Measurements from ENCODE around the gene NDST4. TPM values are rescaled to one million over a fixed set of nuclear protein-coding genes. Genes with fewer than 3 reads are reported as not detected.
"Not testable (repeated sequence)": the region's sequence is repeated elsewhere in the genome, so short reads cannot be mapped to it uniquely, and the experiment has no call there.

Gene NDST4
- total RNA-seq, 1 donor from 2014 or later: not detected

DNA sequence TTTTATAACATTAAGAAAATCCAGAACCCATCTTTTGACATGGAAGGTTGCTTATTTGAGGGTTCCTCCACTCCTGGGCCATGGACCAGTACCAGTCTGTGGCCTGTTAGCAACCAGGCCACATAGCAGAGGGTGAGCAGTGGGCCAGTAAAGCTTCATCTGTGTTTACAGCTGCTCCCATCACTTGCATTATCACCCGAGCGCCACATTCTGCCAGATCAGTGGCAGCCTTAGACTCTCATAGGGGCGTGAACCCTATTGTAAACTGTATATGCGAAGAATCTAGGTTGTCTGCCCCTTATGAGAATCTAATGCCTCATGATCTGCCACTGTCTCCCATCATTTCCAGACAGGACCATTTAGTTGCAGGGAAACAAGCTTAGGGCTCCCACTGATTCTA, 58.6 kb downstream of the NDST4 start:
- no peak for DNase-seq (ENCODE audit: low read depth in 2 of 2)

DNA sequence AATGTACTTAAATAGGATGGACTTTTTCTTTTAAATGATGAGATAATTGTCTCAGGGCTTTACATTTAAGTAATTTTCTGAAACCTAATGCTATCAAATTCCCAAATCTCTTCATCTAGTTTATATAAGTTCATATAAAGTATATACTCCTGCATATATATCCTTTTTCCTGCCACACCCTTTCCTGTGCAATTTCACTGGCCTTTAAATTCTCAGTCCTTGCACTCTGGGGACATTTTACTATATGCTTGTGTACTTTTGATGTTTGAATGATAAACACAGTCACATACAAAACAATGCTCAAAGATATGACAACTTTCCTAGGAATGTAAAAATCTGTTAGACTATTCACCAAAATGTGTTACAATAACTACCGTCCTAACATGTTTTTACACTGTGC, 60.1 kb downstream of the NDST4 start:
- no peak for DNase-seq (ENCODE audit: low read depth in 2 of 2)

DNA sequence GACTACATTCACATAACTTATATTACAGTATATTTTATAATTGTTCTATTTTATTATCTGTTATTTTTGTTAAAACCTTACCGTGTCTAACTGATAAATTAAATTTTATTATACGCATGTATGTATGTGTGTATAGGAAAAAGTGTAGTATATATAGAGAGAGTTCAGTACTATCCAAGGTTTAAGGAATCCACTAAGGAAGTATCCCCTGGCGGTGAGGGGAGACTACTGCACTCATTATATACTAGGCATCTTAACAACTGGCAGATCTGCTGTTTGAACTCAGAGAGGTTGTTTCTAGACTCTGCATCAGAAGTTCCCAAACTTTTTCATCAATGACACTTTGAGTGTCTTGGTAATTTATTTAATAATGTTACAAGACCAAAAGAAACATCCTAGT, 70.9 kb downstream of the NDST4 start:
- DNase-seq (ENCODE audit: low read depth in 2 of 2): no peak

DNA sequence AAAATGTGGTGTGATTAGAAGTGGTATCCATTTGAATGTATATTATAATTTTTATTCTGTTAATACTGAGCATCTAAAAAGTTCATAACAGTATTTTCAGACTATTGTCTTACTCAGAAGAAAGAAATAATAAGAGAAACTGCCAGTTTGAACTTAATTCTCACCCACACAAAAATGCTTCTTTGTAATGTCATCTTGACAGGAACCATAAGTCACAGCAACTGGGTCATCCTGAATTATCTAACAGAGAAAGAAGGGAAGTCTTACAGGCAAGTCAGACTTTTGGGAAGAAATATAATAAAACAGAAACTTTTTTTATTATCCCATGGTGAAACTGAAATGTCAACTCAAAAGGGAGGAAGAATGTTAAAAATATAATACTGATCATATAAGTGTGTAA, 83.1 kb downstream of the NDST4 start:
- no peak for DNase-seq (ENCODE audit: low read depth in 2 of 2)

DNA sequence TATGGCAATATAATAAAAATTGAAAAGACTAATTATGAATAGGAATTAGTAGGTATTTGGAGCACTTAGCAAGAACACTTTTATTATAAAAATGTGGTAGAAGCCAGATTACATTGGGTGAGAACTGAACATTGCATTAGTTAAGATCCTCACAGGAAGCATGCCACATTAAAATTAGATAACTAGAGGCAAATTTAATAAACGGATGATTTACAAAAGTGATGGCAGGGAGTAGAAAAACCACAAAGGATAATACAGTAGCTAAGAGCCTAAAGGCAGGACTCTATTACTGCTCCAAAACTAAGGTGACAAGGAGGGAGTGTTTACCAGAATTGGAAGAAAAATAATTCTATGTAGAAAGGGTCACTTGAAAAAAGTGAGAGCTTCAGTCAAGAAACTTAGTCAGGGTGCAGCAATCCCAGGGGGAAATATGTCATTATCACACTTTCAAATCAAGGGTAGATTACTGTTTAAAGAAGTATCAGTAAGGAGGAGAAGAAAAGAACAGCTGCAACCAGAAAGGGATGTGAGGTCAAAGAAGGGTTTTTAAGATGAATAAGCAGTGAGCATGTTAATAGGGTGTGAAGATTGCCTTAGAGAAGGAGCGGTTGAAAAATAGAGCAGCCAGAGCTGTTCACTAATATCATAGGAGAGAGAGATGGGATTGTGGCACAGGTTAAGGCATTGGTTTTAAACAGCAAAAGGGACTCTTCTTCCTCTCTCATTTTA, 84.6 kb downstream of the NDST4 start:
- DNase-seq (ENCODE audit: low read depth in 2 of 2): no peak

DNA sequence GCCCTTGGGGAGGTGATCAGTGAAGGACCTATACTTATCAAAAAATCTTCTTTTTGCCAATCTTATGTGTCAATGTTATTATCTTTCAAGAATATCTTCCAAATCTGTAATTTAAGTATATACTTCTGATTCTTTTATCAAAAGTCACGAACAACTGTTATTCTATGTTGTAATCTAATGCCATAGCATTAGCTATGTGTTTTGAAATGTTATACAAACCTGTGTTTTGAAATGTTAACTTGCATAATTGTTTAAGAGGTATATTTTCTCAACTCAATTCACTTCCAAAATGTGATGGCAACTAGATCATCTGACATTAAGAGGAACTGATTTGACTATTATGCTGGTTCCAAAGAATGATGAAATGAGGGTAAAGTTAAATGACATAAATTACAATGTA, 113.5 kb downstream of the NDST4 start:
- DNase-seq (ENCODE audit: low read depth in 2 of 2): no peak

DNA sequence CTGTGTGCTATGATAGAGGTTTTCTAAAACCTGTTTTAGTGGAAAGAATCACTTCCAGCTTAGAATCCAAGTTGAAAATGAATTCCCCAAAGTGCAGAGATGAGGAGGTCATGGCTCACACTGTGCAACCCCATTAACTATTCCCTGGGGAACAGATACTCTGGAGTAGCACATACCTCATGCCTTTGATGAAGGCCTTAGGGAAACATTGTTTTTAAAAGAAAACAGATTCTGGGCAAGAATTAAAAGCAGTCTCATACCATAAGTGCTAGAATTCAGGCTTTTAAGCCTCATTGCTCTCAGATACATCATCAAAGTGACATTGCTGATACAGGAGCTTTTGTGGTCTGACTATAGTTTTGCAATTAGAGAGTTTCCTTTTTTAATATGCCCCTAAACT, 115.1 kb downstream of the NDST4 start:
- no peak for DNase-seq (ENCODE audit: low read depth in 2 of 2)

DNA sequence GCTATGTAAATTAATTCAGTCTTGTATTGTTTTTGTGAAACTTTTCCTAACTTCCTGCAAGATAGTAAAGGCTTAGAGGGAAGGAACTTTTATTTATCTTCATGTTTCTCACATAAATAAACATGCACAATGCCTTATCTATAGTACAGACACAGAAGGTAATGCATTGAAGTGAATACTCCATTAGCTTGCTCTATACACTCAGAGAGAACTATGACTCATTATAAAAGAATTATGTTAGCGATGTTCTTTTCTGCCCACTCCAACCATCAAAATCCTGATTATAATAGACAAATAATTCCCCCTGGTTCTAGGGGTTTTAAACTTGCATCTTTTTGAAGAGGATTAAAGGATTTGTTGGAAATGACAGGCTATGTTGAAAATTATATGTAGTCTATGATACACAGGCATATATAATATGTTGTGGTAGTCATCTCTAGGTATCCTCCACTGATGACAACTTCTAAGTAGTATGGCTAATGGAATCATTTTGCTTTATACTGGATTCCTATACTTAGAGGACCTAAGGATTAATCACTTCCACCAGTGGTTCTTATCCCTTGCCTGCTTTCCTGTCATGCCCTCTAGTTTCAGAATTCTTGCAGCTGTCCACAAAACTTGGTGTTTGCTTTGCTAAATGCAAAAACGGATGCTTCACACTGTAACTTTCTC, 115.7 kb downstream of the NDST4 start:
- no peak for DNase-seq (ENCODE audit: low read depth in 2 of 2)

DNA sequence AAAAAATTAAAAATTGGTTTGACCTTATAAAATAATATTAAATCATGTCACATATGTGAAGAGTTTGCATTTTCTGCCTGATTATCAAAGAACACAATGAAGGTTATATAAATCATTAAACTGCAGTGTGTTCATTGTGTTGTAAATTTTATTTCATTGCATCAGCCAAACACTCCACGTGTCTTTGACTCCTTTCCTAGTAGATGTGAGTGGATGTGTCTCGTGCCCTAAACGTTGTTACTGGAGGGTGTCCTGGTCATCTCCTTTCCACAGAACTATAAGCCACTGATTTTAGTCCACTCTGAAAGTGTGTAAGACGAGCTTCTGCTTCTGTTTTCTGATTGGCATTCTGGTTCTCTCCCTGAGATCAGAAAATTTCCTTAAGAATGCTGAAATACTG, 127.3 kb downstream of the NDST4 start:
- no peak for DNase-seq (ENCODE audit: low read depth in 2 of 2)

DNA sequence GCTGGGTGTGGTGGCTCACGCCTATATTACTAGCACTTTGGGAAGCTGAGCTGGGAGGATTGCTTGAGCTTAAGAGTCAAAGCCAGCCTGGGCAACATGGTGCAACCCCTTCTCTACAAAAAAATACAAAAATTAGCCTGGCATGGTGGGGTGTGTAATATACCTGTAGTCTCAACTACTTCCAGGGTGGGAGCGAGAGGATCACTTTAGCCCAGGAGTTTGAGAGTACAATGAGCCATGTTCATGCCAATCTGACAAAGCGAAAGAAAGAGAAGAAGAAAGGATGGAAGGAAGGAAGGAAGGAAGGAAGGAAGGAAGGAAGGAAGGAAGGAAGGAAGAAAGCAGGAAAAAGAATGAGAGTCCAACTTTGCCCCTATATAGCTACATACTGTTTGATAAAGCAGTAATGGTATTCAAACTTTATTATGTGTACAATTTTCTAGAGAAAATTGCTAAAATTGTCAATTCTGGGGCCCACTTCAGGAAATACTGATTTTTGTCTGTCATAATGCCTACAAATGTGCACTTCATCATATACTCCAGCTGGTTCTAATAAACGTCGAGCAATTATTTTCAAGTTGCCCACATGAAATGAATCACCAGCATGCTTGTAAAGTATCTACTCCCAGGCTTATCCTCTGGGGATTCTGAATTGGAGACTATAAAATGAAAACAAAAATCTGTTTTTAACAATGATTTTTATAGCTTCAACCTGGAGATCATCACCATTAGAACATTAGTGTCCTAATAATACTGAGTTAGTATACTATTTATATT, 132.3 kb downstream of the NDST4 start:
- no peak for DNase-seq (ENCODE audit: low read depth in 2 of 2)

DNA sequence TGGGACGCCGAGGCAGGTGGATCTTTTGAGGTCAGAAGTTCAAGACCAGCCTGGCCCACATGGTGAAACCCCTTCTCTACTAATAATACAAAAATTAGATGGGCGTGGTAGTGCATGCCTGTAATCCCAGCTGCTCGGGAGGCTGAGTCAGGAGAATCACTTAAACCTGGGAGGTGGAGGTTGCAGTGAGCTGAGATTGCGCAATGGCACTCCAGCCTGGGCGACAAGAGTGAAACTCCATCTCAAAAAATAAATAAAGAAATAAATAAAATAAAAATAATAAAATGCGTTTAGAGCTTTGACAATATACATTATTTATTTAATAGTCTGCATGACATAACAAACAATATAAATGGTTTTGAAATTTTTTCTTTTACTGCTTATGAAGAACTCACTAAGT, 133.0 kb downstream of the NDST4 start:
- DNase-seq (ENCODE audit: low read depth in 2 of 2): not testable (repeated sequence)

DNA sequence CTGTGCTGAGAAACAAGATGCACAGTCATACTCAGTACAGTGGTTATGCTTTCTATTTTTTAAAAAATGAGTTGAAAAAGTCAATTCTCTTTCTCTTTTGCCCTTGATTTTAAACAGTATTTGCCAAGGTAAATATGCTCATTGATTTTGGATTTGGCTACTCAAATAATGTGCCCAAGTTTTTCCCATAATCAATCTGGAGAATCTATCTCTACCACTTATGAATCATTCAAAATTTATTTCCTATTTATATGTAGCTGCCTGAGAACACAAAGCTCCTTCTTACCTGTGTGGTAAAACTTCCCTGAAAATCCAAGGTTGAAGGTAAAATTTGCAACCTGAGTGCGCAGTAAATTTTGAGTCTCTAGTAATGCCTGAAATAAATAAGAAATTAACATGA, 136.5 kb downstream of the NDST4 start:
- DNase-seq (ENCODE audit: low read depth in 2 of 2): no peak

DNA sequence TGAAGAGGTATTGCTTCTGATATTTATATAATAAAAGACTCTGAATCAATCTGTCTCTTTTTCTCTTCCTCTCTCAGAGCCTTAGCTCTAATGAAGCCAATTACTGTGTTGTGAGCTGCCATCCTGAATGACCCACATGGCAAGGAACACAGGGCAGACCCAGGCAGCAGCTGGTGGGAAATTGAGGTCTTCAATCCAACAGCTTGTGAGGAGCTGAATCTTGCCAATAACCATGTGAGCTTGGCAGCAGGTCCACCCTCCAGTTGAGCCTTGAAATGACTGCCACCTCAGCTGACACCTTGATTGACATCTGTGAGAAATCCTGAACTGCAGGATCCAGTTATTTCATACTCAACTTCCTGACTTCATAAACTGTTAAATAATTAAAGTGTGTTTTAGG, 149.4 kb downstream of the NDST4 start:
- DNase-seq (ENCODE audit: low read depth in 2 of 2): no peak

DNA sequence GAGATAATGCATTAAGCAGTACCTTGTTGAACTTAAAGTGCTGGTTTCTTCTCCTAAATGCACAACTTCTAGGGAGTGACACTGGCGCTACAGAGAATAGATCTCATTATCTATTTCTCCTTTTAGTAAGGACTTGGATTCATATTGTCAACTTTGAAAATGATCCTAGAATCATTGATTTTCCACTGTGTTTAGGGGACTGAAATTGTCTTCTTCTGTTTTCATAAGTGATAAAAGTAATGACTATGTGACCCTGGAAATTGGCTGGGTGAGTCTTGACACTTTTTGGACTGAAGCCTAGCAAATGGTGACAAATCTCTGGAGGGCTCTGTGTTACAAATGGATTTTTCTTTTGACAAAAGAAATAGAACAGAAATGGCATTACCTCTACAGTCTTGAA, 167.8 kb downstream of the NDST4 start:
- no peak for DNase-seq (ENCODE audit: low read depth in 2 of 2)

DNA sequence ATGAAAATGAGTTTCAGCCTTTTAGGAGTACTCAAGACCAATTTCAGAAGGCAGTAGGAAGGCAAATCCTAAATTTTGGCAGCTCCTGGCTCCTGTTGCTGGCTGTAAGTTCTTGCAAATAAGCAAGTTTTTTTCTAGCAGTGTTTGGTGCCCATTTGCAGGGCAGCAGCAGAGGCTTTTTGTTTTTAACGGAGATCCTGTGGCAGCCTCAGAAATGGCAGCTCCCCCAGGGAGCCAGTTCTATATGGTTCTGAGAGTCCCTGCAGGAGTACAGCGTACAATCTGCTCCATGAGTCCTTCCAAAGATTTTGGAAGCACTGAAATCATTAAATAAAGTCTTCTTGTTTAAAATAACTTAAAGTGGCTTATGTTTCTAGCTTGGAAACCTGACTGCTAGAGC, 171.9 kb downstream of the NDST4 start:
- DNase-seq (ENCODE audit: low read depth in 2 of 2): no peak

DNA sequence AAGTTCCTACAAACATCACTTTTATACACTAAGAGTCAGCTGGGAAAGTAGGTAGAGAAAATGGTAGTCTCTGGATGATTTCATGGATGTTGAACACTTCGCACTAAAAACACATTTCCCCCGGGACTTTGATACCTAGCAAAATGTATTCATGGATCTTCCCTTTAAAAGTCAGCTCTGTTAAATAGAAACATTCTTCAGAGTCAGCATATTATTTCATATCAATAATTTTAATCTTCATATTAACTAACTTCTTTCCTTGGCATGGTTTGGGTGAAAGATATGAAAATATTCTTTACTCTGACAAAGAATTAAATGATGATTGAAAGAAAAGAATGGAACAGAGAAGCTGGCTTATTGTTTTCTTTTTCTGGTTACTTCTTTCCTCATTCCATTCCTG, 185.5 kb downstream of the NDST4 start:
- DNase-seq (ENCODE audit: low read depth in 2 of 2): no peak

DNA sequence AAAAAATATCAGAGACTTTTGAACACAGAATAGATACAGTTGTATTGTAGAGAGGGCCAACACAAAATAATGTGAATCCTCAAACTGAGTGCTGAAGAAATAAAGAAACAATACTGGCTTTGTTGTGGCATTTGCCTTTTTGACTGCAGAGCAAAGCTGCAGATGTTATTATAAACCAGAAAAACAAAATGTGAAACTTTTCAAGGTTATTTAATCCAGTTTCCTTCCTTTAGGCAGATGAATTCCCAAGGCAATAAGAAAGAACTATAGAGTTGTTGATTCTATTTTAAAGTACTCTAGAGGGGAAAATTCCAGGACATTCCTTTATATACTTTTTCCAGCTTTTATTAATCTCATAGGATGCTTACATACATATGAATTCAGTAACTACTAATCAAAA, 186.8 kb downstream of the NDST4 start:
- DNase-seq (ENCODE audit: low read depth in 2 of 2): no peak

DNA sequence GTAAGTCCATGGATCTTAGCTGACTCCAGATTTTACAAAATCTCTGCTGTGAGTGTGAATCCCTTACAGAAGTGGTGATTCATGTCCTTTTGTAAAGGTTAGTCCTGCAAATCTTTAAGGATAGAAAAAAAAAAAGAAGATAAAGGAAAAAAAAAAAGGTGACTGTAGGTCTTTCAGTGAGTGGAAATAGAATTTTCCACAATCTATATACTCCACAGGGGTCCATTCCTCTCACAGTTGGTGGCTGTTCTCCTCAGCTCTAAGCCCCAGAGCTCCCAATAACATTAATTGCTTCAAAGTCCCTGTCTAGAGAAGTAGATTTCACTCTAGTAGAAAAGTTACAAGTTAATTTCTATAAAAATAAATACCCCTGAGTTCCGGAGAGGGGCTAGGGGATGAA, 189.1 kb downstream of the NDST4 start:
- DNase-seq (ENCODE audit: low read depth in 2 of 2): no peak

DNA sequence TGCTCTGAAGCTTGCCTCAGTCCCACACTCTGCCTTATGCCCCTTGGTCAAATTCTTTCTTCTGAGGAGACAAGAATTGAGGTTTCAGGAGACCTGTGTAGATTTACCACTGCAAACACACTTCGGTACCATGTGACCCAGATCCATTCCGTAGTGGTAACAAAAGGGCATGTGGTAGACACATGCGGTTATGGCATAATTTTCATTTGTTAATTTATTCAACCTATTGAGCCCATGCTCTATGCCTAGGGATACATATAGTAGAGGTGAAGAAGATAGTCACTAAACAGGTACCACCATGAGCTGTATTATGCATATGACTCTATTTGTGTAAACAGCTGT, 190.9 kb downstream of the NDST4 start:
- DNase-seq (ENCODE audit: low read depth in 2 of 2): no peak

DNA sequence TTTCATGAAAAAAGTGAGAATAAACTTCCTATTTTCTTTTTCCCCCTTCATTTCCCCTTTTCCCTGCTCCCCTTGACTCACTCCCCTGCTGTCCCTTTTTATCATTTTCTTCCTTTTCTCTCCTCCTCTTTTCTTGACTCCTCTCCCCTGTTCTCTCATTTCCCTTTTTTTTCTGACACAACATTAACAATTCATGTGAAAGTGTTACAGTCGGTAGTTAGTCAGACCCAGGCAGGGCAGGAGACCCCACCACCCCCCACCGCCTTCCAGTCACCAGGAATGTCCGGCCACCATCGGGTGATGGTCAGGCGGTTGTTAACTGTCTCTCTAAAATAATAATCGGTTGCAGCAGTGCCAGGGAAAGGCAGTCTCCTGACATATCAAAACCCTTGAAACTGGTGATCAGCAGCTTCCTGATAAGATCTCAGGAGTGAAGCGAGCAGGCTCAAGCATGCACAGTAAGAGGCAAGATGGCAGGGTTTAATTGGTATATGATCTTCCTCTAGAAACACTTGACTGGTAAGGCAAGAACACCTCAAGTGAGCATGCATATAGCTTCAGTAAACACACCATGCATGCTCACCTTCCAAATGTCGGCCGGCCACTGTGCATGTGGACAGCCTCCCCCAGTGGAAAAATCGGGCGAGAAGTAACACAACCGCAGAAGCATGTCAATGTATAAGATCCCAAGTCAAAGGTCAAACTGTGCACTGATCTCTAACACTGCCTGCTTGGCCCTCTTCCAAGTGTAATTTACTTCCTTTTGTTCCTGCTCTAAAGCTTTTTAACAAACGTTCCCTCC, 191.4 kb downstream of the NDST4 start:
- DNase-seq (ENCODE audit: low read depth in 2 of 2): no peak

DNA sequence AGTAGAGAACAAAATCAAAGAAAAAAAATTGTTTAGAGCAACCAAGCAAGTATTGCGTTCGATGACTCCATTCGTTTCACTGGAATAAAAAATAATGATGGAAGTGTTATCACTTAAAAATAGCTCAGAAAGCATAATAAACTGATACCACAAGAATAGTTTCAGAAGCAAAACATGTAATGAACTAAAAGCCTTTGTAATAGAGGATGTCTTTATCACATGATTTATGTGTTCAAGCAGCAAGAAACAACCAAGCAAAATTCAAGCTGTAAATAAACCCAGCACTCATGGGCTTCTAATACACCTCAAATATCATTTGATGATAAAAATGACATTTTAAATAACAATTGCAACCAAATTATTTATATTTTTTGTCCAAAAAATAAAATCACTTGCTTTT, 192.2 kb downstream of the NDST4 start:
- no peak for DNase-seq (ENCODE audit: low read depth in 2 of 2)

DNA sequence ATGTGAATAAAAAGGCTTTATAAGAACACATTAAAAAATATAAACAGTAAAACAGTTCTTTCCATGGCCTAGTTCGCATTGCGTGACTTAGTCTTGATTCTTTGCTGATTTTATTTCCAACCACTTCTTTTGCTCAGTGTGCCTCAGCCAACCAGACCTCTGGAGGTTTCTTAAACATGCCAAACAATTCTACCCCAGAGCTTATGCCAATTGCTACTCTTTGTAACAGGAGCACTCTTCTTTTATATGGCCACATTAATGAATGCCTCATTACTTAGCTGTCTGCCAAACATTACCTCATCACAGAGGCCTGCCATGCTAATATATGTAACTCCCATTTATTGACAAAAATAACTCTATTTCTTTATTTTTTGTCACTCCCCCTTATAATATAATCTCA, 202.3 kb downstream of the NDST4 start:
- no peak for DNase-seq (ENCODE audit: low read depth in 2 of 2)

All from lung microvascular endothelial cell (primary cell).